A204.1 (cell line): ENCODE data around the gene SLC25A29.

Experiments used
- FAIRE-seq: peaks from 2 replicates; lab custom pipeline; 2012; peaks lifted over from hg19 to GRCh38; lab: Jason Lieb, UNC

SLC25A29 gene

DNA sequence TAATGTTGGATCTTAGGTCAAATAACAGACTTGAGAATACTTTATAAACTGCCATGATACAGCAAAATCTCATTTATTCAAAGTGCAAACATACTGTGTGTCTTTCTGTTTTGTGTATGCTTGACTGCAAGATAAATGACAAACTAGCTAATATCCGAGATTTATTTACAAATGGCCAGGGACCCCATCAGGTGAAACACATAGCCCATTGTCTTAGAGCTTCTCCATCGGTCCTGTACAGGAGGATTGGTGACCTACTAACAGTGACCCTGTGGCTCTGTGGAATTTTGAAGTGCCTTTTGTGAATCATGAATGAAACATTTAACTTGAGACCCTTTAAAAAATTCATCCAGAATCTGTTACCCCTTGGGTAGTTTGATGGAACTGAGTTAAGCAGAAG lies 27.1 kb downstream of the SLC25A29 start:
- FAIRE-seq = no peak

DNA sequence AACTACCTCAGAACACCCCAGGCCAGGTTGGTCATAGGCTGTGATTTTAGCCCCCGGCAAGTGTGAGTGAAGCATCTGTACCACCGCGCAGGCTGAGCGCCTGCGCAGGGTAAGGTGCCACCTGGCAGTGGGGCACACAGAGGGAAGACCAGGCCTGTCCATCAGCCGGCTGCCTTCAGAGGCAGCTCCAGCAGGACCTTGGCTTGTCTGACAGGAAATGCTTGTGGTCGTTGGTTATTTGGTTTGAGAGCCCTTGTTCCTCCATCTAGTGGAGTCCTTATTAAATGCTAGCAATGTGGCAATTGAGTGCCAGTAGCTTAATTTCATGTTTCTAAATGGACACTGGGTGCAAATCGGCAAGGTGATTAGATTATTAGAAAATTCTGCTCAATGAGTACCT lies 27.5 kb downstream of the SLC25A29 start:
- no peak for FAIRE-seq

DNA sequence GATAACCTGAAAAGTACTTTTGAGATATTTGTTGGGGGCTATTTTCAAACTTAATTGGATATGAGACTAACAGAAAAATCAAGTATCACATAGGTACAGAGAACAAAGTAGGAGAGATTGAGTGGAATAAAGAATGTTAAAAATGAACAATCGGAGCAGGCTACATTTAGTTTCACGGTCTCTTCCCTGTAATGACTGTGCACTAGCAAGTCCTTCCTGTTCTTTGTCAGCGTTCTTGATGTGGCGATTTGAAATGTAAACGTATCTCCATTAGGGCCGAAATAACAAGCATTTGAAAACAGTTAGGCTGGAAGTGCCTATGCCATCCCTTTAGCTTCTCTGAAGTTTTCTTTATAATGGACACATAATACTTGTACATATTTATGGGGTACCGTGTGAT lies 31.0 kb downstream of the SLC25A29 start:
- no peak for FAIRE-seq

DNA sequence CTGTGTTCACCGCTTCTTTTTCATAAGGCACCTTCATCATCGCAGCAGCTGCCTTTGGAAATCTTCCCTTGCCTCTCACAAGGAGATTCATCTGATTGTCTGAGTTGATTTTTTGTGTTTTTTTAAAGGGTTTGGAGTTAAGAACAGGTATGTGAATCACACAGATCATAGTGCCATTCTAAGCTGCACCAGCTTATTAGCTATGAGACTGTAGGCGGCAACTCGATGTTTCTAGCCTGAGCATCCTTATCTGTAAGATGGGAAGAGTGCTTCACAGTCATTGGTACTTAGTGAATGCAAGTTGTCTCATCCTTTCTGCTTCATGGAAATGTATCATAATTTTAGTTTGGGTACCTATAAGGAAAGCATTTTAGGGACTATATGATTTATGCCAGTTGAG lies 32.0 kb downstream of the SLC25A29 start:
- FAIRE-seq = no peak

DNA sequence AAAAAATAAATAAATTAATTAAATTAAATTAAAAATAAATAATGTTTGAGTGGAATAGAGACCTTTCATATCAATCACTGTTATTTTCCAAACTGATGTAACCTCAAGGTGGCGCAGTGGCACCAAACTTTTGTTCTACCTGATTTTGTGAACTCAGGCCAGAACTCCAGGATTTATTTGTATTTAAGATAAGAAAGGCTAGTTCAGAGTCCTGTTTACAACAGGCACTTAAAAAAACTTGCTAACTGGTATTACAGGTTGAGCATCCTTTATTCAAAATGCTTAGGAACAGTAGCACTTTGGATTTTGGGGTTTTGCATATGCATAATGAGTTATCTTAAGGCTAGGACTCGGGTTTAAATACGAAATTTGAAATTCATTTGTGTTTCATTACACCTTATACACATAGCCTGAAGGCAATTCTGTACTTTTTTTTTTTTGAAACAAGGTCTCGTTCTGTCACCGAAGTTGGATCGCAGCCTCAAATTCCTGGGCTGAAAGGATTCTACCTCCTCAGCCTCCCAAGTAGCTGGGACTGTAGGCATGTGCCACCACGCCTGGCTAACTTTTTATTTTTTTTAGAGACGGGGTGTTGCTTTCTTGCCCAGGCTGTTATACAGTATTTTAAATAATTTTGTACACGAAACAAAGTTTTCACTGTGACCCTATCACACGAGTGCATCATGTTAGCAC lies 34.9 kb downstream of the SLC25A29 start:
- FAIRE-seq = peak; percentile 92

DNA sequence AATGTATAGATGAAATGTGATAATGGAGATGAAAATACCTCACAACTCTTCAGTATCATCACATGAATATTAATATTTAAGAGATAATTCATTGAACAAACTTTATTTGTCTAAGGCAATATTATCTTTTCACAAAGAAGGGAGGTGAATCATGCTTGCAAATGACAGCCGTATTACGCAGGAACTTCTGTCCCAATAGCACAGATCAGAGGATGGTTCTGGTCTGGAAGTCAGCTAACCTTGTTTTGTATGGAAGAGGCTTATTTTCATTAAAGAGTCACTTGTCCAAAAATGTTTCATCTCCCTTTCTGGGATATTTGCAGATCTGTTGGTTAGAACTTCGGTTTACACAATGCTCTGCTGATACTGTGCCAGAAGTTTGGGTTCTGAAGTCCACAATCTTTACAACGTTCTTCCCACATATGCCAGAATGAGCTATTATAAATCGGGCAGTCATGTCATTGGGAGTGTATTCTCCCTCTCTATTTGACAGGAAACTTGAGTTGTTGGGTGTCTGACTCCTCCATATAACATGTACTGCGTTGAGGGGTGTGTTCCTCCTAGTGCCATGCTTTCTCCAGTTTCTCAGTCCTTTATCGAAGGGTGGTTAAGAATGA lies 37.5 kb downstream of the SLC25A29 start:
- no peak for FAIRE-seq

DNA sequence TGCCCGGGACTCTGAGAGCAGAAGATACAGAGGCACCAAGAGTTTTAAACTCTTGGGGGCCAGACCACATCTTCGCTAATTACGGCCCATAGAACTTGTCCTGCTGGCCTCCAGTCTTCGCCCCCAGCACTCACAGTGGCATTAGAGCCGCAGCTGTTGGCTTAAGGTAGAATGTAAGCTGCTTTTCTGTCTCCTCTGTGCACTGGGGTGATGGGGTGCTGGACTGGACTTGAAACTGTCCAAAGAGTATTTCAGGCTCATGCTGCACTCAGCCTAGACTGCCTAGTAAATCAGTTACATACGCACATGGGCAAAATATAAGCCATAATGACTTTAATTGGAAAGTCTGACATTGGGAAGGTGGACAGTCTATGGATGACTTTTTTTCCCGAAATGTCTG lies 38.3 kb downstream of the SLC25A29 start:
- FAIRE-seq = no peak

DNA sequence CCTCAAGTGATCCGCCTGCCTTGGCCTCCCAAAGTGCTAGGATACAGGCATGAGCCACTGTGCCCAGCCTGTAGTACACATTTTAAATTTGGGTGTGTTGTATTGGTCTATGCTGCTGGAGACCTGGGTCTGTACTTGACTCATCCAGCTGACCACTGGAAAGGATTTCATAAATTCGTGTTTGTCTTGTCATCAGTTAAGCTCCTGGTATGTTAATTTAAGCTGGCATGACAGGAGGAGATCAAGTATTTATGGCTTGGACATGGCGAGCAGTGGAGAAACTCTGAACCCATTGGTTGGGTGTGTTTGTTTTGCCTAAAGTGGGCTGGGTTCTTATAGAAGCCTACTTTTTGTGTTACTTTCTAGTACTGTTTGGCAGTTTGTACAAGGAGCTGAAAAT lies 43.1 kb downstream of the SLC25A29 start:
- FAIRE-seq = no peak

DNA sequence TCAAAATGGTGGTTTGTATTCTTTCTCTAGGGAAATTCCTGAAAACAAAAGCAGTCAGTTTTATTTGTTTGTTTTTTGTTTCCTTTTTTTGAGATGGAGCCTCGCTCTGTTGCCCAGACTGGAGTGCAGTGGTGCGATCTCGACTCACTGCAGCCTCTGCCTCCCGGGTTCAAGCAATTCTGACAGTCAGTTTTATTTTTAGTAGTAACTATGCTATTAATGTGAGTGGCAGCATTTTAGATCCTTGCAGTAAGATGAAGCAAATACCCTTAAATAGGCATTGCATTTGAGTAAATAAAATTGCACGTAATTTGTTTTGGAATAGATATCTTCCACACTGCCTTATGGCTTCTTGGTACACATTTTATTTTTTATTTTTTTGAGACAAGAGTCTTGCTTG lies 43.7 kb downstream of the SLC25A29 start:
- no peak for FAIRE-seq

DNA sequence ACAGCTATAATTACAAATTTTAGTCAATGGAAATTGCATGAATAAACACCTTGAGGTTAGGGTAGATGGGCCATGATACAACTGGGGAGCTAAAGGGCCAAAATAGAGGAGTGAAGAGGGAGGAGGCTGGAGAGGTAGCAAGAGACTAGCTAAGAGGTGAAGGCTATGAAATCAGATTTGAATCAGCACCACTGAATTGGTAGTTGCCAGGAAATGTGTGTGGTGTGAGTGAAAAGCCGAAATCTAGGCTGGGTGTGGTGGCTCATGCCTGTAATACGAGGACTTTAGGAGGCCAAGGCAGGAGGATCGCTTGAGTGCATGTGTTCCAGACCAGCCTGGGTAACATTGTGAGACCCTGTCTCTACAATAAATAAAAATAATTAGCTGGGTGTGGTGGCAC lies 44.6 kb downstream of the SLC25A29 start:
- no peak for FAIRE-seq

DNA sequence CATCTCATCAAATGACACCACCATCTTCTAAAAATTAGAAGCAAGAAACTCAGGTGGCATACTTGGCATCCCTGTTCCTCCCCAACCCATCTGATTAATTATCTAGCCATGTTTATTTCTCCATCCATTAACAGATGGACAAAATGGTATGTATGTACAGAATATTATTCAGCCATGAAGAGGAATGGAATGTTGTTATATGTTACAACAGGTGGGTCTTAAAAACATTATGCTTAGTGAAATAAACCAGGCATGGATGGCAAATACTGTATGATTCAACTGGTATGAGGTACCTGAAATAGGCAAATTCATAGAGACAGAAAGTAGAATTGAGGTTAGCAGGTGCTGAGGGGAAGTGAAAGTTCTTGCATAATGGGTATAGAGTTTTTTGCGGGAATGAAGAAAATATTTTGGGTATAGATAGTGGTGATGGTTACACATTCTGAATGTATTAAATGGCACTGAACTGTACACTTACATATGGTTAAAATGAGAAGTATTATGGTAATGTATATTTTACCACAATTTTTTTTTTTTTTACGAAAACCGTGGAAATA lies 49.8 kb downstream of the SLC25A29 start:
- no peak for FAIRE-seq

DNA sequence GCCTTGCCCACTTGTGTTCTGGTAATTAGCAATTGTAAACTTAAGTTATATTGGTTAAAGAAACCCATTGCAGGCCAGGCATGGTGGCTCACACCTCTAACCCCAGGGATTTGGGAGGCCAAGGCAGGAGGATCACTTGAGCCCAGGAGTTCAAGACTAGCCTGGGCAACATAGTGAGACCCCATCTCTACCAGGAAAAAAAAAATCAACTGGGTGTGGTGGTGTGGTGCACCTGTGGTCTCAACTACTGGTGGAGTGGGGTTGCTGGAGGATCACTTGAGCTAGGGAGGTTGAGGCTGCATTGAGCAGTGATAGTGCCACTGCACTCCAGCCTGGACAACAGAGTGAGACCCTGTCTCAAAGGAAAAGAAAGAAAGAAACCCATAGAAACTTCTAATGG lies 53.6 kb downstream of the SLC25A29 start:
- FAIRE-seq = no peak

DNA sequence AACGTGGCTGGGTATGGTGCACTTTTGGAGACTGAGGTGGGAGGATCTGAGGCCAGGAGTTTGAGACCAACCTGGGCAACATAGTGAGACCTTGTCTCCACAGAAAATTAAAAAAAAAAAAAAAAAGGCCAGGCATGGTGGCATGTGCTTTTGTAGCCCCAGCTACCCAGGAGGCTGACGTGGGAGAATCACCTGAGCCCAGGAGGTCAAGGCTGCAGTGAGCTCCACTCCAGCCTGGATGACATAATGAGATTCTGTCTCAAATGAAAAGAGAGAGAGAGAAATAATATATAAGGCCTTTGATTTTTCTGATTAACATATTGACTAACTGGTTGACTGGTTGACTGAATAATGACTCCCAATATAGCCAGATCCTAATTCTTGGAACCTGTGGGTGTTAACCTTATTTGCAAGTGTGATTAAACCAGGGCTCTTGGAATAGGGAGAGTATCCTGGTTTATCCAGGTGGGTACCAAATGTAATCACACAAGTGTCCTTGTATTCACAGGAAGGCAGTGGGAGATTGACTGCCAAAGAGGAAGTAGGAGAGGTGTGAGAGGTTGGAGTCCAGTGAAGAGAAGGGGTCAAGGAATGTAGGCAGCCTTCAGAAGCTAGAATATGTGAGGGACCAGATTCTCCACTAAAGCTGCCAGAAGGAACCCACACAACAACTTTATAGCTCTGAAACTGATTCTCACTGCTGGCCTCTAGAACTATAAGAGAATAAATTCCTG lies 55.3 kb downstream of the SLC25A29 start:
- FAIRE-seq = no peak

DNA sequence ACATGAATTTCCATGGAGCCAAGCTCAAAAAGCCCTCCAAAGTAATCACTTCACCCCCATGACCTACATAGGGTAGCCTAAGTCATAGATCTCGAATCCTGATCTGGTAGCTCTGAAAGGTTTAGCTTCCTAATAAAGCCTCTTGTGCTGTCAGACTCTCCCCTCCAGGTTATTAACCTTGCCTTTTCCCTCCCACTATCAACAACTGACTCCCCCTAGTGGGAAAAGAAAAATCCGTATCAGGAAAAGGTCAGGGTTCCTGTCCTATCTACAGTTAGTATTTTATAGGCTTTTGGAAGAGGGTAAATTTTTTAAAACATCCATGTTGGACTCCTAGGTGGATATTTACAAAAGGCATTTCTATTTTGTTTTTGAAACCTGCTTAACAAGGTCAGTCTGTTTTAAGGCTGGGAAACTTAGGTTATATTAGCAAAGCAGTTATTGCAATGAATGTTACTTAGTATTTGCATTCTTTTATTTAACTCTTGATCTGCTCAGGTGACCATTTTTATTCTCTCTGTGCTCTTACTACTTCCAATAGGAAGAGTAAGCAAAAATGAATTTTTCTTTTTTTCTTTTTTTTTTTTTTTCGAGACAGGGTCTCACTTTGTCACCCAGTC lies 59.3 kb downstream of the SLC25A29 start:
- peak; percentile 70 for FAIRE-seq

DNA sequence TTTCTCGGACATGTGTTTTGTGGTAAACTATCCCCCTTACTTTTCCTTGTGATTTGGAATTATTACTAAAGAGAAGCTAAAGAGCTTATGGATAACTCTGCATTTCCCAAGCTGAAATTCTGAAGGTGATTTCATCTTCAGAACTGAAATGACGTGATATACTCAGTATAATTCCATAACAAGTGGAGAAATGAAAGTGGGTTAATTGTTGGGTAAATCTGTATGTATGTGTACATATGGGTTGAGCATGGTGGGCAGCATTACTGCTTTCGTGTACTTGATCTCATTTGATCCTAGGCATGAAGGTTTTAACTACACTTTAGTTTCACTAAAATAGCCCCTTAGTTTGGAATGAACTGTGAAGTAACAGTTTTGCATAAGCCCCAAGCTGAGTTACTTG lies 63.2 kb downstream of the SLC25A29 start:
- no peak for FAIRE-seq

DNA sequence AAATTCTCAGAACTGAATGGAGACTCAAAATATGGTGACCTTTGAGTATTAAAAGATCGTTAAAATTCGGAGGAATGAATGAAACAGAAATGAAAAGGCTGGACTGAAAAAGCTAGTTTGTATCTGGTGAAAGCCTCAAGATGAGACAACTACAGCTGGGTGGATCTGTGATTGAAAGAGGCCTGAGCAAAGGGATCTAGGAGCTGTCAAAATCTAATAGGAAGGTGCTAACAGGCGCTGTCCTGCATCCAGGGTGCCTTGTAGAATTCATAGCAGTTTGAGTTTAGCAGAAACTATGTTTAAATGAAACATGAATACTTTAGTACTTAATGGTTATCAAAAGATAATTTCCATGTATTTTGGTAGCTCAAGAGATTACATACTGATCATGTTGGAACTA lies 65.0 kb downstream of the SLC25A29 start:
- FAIRE-seq = no peak
